Osteoblast (primary cell): ENCODE results near the gene PTGES2. TPM values are rescaled to one million over a fixed set of nuclear protein-coding genes. Genes with fewer than 3 reads are reported as not detected.

Experiments used
- DNase-seq: peaks from one replicate; pipeline ENCODE4 v3.0.0; 2011; ENCODE audit warnings: low spot score, mixed read lengths; ENCODE audit not compliant: insufficient read length; ENCODE audit errors: missing footprints
- H2AFZ ChIP-seq: 2 replicates; pipeline ENCODE4 v1.6.0; 2011; ENCODE audit warnings: mild to moderate bottlenecking, low read length
- H3K27ac ChIP-seq: 2 replicates; pipeline ENCODE4 v1.5.1; 2011; ENCODE audit warnings: mild to moderate bottlenecking, low read depth, low read length, moderate library complexity
- H3K27me3 ChIP-seq: 2 replicates; pipeline ENCODE4 v1.6.0; 2012; ENCODE audit warnings: mild to moderate bottlenecking, control low read depth, inconsistent platforms, low read length, moderate library complexity; ENCODE audit not compliant: insufficient read depth
- H3K36me3 ChIP-seq: 2 replicates; pipeline ENCODE4 v1.5.1; 2011; ENCODE audit warnings: mild to moderate bottlenecking, low read length, control low read depth, moderate library complexity; ENCODE audit not compliant: insufficient read depth
- H3K4me1 ChIP-seq: 2 replicates; pipeline ENCODE4 v1.5.1; 2011; ENCODE audit warnings: mild to moderate bottlenecking, low read length, control low read depth, moderate library complexity; ENCODE audit not compliant: insufficient read depth
- H3K4me2 ChIP-seq: 2 replicates; pipeline ENCODE4 v1.6.0; 2011; ENCODE audit warnings: mild to moderate bottlenecking, low read length; ENCODE audit not compliant: insufficient read depth
- H3K4me3 ChIP-seq: fragments of 200-600 bp; sonication (generic); 3 replicates; pipeline ENCODE4 v1.5.1; 2012; ENCODE audit warnings: mild to moderate bottlenecking, low read length, inconsistent platforms; ENCODE audit not compliant: insufficient read depth
- H3K79me2 ChIP-seq: 2 replicates; pipeline ENCODE4 v1.6.0; 2012; ENCODE audit warnings: mild to moderate bottlenecking, low read length, control low read depth, inconsistent platforms; ENCODE audit not compliant: insufficient read depth
- H3K9me3 ChIP-seq: 2 replicates; pipeline ENCODE4 v1.5.1; 2011; ENCODE audit warnings: low read depth, low read length, control low read depth
- H4K20me1 ChIP-seq: 2 replicates; pipeline ENCODE4 v1.6.0; 2012; ENCODE audit warnings: mild to moderate bottlenecking, low read length, control low read depth; ENCODE audit not compliant: insufficient read depth
- CTCF ChIP-seq: IDR thresholded peaks from 2 replicates; pipeline ENCODE4 v1.5.1; 2011; ENCODE audit warnings: mild to moderate bottlenecking, low read depth, low read length, moderate library complexity; ENCODE audit errors: extremely low read depth
- total RNA-seq: library from RNA; depleted of rRNA; stranded (reverse); fragments of >200 nt; gene quantifications from 2 replicates; pipeline ENCODE4 v1.2.3, GENCODE V29; 2012

The PTGES2 gene
- total RNA-seq, 1 donor: 50.3 TPM

GRCh38 chr9:128106181-128106939 is 21.2 kb downstream of the PTGES2 start:
- Histone ChIP-seq H3K27ac (no peak overlapping the region), H3K4me3 (no peak overlapping the region), H2AFZ (no peak overlapping the region), H3K9me3 (no peaks in the 10 kb centered on the region), H3K27me3 (no peaks in the 10 kb centered on the region), H3K4me2 (no peak overlapping the region), H4K20me1 (no peaks in the 10 kb centered on the region), H3K79me2 (peaks cover 31% of the 10 kb centered on the region), H3K36me3 (peaks cover 67% of the 10 kb centered on the region), H3K4me1 (no peaks in the 10 kb centered on the region)
- DNase-seq: peak; percentile 75
- TF ChIP-seq CTCF: no peak

- H3K79me2 ChIP-seq: peaks cover 38% of the 10 kb centered on the region
- H3K4me3 ChIP-seq: no peak overlapping the region
- H3K27me3 ChIP-seq: no peaks in the 10 kb centered on the region
- no peaks in the 10 kb centered on the region for H4K20me1 ChIP-seq
- no peak overlapping the region for H3K27ac ChIP-seq
- no peaks in the 10 kb centered on the region for H3K4me1 ChIP-seq
- H3K4me2 ChIP-seq: no peak overlapping the region
- TF ChIP-seq CTCF: no peak
- no peak overlapping the region for H2AFZ ChIP-seq
- H3K9me3 ChIP-seq: no peaks in the 10 kb centered on the region
- H3K36me3 ChIP-seq: peaks cover 70% of the 10 kb centered on the region
- DNase-seq: peak; percentile 31
Measured at GRCh38 chr9:128105538-128106175, 21.9 kb downstream of the PTGES2 start.

- peaks cover 73% of the 10 kb centered on the region for H3K36me3 ChIP-seq
- H3K4me3 ChIP-seq: no peak overlapping the region
- peaks cover 52% of the 10 kb centered on the region for H3K79me2 ChIP-seq
- H4K20me1 ChIP-seq: peaks cover under 1% of the 10 kb centered on the region
- H3K4me2 ChIP-seq: no peak overlapping the region
- no peak overlapping the region for H2AFZ ChIP-seq
- DNase-seq: peak; percentile 87
- H3K27me3 ChIP-seq: no peaks in the 10 kb centered on the region
- no peak for TF ChIP-seq CTCF
- peak overlapping the region; percentile 17 for H3K27ac ChIP-seq
- H3K4me1 ChIP-seq: peaks cover 9% of the 10 kb centered on the region
- no peaks in the 10 kb centered on the region for H3K9me3 ChIP-seq
Measured at GRCh38 chr9:128104171-128104618, 23.3 kb downstream of the PTGES2 start.

GRCh38 chr9:128103589-128103962 is 24.0 kb downstream of the PTGES2 start:
- H3K36me3 ChIP-seq: peaks cover 73% of the 10 kb centered on the region
- H2AFZ ChIP-seq: no peak overlapping the region
- no peaks in the 10 kb centered on the region for H3K27me3 ChIP-seq
- H3K9me3 ChIP-seq: no peaks in the 10 kb centered on the region
- no peak overlapping the region for H3K4me3 ChIP-seq
- no peak overlapping the region for H3K27ac ChIP-seq
- no peak for TF ChIP-seq CTCF
- peaks cover 15% of the 10 kb centered on the region for H3K4me1 ChIP-seq
- H3K4me2 ChIP-seq: no peak overlapping the region
- H3K79me2 ChIP-seq: peaks cover 56% of the 10 kb centered on the region
- DNase-seq: peak; percentile 80
- H4K20me1 ChIP-seq: peaks cover 5% of the 10 kb centered on the region
